ENCODE measurements around the gene CUX1.

GRCh38 chr7:101956130-101956529 is 138.7 kb downstream of the CUX1 start:
- no peak for TF ChIP-seq CTCF (IDR thresholded peaks at IDR 0.05; ENCODE audit: low read length)
- no peak for TF ChIP-seq EZH2 (optimal IDR thresholded peaks at IDR 0.05; ENCODE audit: low read depth, low read length)

Measured in MM.1S (cell line).